Heart left ventricle (tissue), 16 donors: Measurements from ENCODE around the gene SERPINH1. TPM values are rescaled to one million over a fixed set of nuclear protein-coding genes. Genes with fewer than 3 reads are reported as not detected.

Experiments
- ATAC-seq, 4 donors: fragments of 200-7000 bp; cut with Tn5 transposase; one replicate each; pipeline ENCODE4 v1.9.1; 2020 to 2022; ENCODE audit warnings: moderate library complexity in 4 of 4, mild to moderate bottlenecking in 3 of 4, moderate number of reproducible peaks in 1 of 4
- DNase-seq, 5 donors: peaks; one replicate each; pipeline ENCODE4 v3.0.0-alpha.2; 2020
- H3K27ac ChIP-seq, 12 donors: fragments of 200-600 bp; sonication (generic) in 4 of 12; one replicate each; pipeline versions ENCODE4 v1.5.0 to v1.8.0; 2016 to 2022; ENCODE audit warnings: mild to moderate bottlenecking in 2 of 12
- H3K27me3 ChIP-seq, 9 donors: fragments of 200-600 bp; sonication (generic) in 2 of 9; one replicate each; pipeline versions ENCODE4 v1.5.1 to v1.8.0; 2016 to 2022; ENCODE audit warnings: mild to moderate bottlenecking in 3 of 9
- H3K36me3 ChIP-seq, 9 donors: fragments of 200-600 bp; sonication (generic) in 2 of 9; one replicate each; pipeline versions ENCODE4 v1.5.0 to v1.8.0; 2018 to 2022; ENCODE audit warnings: mild to moderate bottlenecking in 2 of 9
- H3K4me1 ChIP-seq, 12 donors: fragments of 200-600 bp; sonication (generic) in 4 of 12; one replicate each; pipeline versions ENCODE4 v1.5.0 to v1.8.0; 2016 to 2022; ENCODE audit warnings: mild to moderate bottlenecking in 3 of 12
- H3K4me3 ChIP-seq, 12 donors: fragments of 200-600 bp; sonication (generic) in 4 of 12; one replicate each; pipeline versions ENCODE4 v1.5.0 to v1.8.0; 2017 to 2022; ENCODE audit warnings: mild to moderate bottlenecking in 9 of 12, moderate library complexity in 4 of 12
- H3K9me3 ChIP-seq, 12 donors: fragments of 200-600 bp; sonication (generic) in 4 of 12; one replicate each; pipeline versions ENCODE4 v1.5.0 to v1.8.0; 2016 to 2022; ENCODE audit warnings: mild to moderate bottlenecking in 1 of 12
- CTCF ChIP-seq, 12 donors: fragments of 200-600 bp; sonication (generic) in 4 of 12; IDR thresholded peaks; one replicate each; pipeline versions ENCODE4 v1.5.0 to v1.8.0; 2018 to 2022; ENCODE audit warnings: antibody characterized with exemption in 12 of 12, mild to moderate bottlenecking in 5 of 12
- POLR2A ChIP-seq, 2 donors: fragments of 450-650 bp; IDR thresholded peaks; one replicate each; pipeline ENCODE4 v1.6.1; 2017; ENCODE audit warnings: antibody characterized with exemption in 2 of 2, mild to moderate bottlenecking in 2 of 2, moderate library complexity in 2 of 2
- WGBS, 4 donors: extraction: QIAGEN DNeasy Blood & Tissue Kit in 2 of 4; methylation state at CpG; one replicate each; pipeline versions ENCODE4 v1.1.5 to v1.1.7; 2013 to 2018; 5-methylcytosine and 5-hydroxymethylcytosine counted together
- intact Hi-C, 10 donors: fragments of 100-400 bp; cut with DNase I; formaldehyde crosslinking; loops; one replicate each; pipeline versions ENCODE4 v1.11.1 to v1.14.2; 2022
- polyA plus RNA-seq, 2 donors: library from polyadenylated mRNA; stranded (reverse); fragments of 200-250 nt; gene quantifications; one replicate each; pipeline ENCODE4 v1.2.3, GENCODE V29; 2013
- total RNA-seq, 9 donors: library from RNA; depleted of rRNA in 2 of 9; stranded (reverse); fragments of >200 nt in 2 of 9; fragmentation: NEBNext Ultra II Directional in 3 of 9; extraction: Animal tissue kit (Norgen Biotek cat#: 25700) in 3 of 9; gene quantifications; one replicate each; pipeline versions ENCODE4 v1.1.0 to v1.2.4, GENCODE V29; 2016 to 2023
- donor health status: ischemic (EF 13 %, LVEDD 7.1; RV severe dilation, severe dysfunction).
- donor health status: healthy with polysubstance abuse.
- donor health status: DM: no; HTN: yes; CAD: no.
- donor health status: DM: no; HTN: no; CAD: no.
- donor health status: ischemic (EF 25% LVEDD 6.9; RV normal size, moderate dysfunction).
- donor health status: ischemic (EF 25% LVEDD 5.7; RV mildly dilated, moderate dysfunction).
- donor health status: healthy.
- donor health status: DM: yes; HTN: yes; CAD: no.
- donor health status: ischemic (EF 35%, LVEDD 5.7; RV mildly dilated, moderate dysfunction).
- donor health status: nonischemic (EF 11% LVEDD 7.7; RV severe dilation, severe dysfunction).
- donor health status: DM: yes; HTN: yes; CAD: no.
- donor health status: PGD.
- donor health status: ischemic (EF 29% LVEDD 5.4; RV normal size, mild dysfunction).
- donor health status: nonischemic (EF 23%, LVEDD 6.1; RV moderate dilation, normal function).

SERPINH1 gene
- total and polyA plus RNA-seq, 11 donors = 32.5 to 211 (median 71.8) TPM

GRCh38 chr11:75563978-75564552 lies 2.0 kb downstream of the SERPINH1 start:
- H3K9me3 ChIP-seq = no peaks in the 10 kb centered on the region
- intact Hi-C loops = no loop called here
- ATAC-seq = peak in 3 of 4 donors; percentile 7 to 44 (median 28)
- H3K27me3 ChIP-seq = no peaks in the 10 kb centered on the region
- peak overlapping the region; percentile 93 to 100 (median 99) for H3K27ac ChIP-seq
- H3K4me3 ChIP-seq = peak overlapping the region; percentile 46 to 98 (median 86)
- TF ChIP-seq CTCF (IDR thresholded peaks at IDR 0.05) = peak; percentile 28 to 67 (median 44)
- TF ChIP-seq POLR2A (IDR thresholded peaks at IDR 0.05) = no peak
- DNase-seq = peak; percentile 76 to 85 (median 78)
- WGBS, 4 donors = 8 to 17% (median 13%) methylated on average over 8 to 9 of the region's 9 CpGs
- H3K36me3 ChIP-seq = peaks cover 6 to 44% (median 35%) of the 10 kb centered on the region in 9 donors
- H3K4me1 ChIP-seq = peaks cover 9 to 89% (median 73%) of the 10 kb centered on the region in 12 donors

- Histone ChIP-seq H3K27me3 (no peaks in the 10 kb centered on the region), H3K9me3 (no peaks in the 10 kb centered on the region), H3K27ac (peak overlapping the region; percentile 13 to 100 (median 99)), H3K4me3 (peak overlapping the region in 9 of 12 donors; percentile 62 to 97 (median 91)), H3K4me1 (peaks cover 9 to 89% (median 67%) of the 10 kb centered on the region in 12 donors), H3K36me3 (peaks cover 6 to 57% (median 48%) of the 10 kb centered on the region in 9 donors)
- DNase-seq (peak; percentile 63 to 80 (median 76)), ATAC-seq (peak in 3 of 4 donors; percentile 22 to 36 (median 32))
- intact Hi-C loops = no loop called here
- WGBS, 4 donors = 19 to 39% (median 26%) methylated on average over 4 to 5 of the region's 5 CpGs
- no peak for TF ChIP-seq CTCF (IDR thresholded peaks at IDR 0.05)
- TF ChIP-seq POLR2A (IDR thresholded peaks at IDR 0.05) = no peak
These were observed 3.3 kb downstream of the SERPINH1 start for GRCh38 chr11:75565221-75565814.

GRCh38 chr11:75565916-75566762 lies 4.1 kb downstream of the SERPINH1 start:
- H3K9me3 ChIP-seq = no peaks in the 10 kb centered on the region
- no peaks in the 10 kb centered on the region for H3K27me3 ChIP-seq
- peak overlapping the region in 8 of 12 donors; percentile 62 to 97 (median 86) for H3K4me3 ChIP-seq
- intact Hi-C loops = loop anchor here in 1 of 10 donors (1.0 kb wide), 1 partner anchor 16 kb away; no protein-coding TSS in a partner anchor
- TF ChIP-seq CTCF (IDR thresholded peaks at IDR 0.05) = no peak
- TF ChIP-seq POLR2A (IDR thresholded peaks at IDR 0.05) = no peak
- peaks cover 9 to 87% (median 63%) of the 10 kb centered on the region in 12 donors for H3K4me1 ChIP-seq
- DNase-seq (peak in 1 of 5 donors; percentile 65), ATAC-seq (no peak)
- WGBS, 4 donors = 59 to 80% (median 78%) methylated on average over 9 to 43 of the region's 43 CpGs
- peak overlapping the region; percentile 13 to 100 (median 99) for H3K27ac ChIP-seq
- H3K36me3 ChIP-seq = peaks cover 6 to 65% (median 56%) of the 10 kb centered on the region in 9 donors
